ENCODE measurements around the gene MFSD2B.
A peak's percentile ranks its signal among the peaks of the same experiment; 100 is the strongest.
"Not testable (repeated sequence)": the region's sequence is repeated elsewhere in the genome, so short reads cannot be mapped to it uniquely, and the experiment has no call there.

The MFSD2B gene

GRCh38 chr2:24024996-24025663 is 15.2 kb downstream of the MFSD2B start:
- no peaks in the 10 kb centered on the region for H3K27me3 Mint-ChIP-seq
- H3K9me3 Mint-ChIP-seq, result no peaks in the 10 kb centered on the region
- ATAC-seq (replicated peaks) (no peak), DNase-seq (no peak)
- no peak overlapping the region for H3K4me3 Mint-ChIP-seq
- no peak overlapping the region for H3K27ac Mint-ChIP-seq
- peaks cover 2 to 4% of the 10 kb centered on the region in 2 donors for H3K4me1 Mint-ChIP-seq
- peaks cover 41 to 58% of the 10 kb centered on the region in 2 donors for H3K36me3 Mint-ChIP-seq

DNA sequence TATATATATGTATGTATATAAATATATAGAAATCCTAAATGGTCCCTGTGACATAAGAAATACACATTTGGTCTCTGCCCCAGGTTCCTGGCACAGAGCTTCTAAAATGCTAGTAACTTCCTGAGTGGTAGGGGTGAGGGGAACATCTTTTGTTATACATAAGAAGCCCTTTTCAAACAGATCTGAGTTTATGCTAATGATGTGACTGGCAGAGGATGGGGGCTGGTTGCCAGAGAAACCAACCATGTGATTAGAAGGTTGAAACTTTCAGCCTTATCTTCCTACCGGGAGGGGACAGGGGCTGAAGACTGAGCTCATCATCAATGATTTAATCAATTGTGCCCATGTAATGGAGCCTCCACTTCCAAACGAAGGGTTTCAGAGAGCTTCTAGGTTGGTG is 16.3 kb downstream of the MFSD2B start:
- DNase-seq, result no peak
- Mint-ChIP-seq H3K9me3 (no peaks in the 10 kb centered on the region), H3K4me3 (no peak overlapping the region), H3K4me1 (peaks cover 2 to 4% of the 10 kb centered on the region in 2 donors), H3K36me3 (peaks cover 44 to 66% of the 10 kb centered on the region in 2 donors), H3K27me3 (no peaks in the 10 kb centered on the region), H3K27ac (no peak overlapping the region)
- no peak for ATAC-seq (replicated peaks)

- Mint-ChIP-seq H3K4me1 (peaks cover 4 to 8% of the 10 kb centered on the region in 2 donors), H3K27me3 (no peaks in the 10 kb centered on the region), H3K36me3 (peaks cover 7 to 22% of the 10 kb centered on the region in 2 donors), H3K4me3 (no peak overlapping the region), H3K9me3 (no peaks in the 10 kb centered on the region), H3K27ac (no peak overlapping the region)
- no peak for DNase-seq
- ATAC-seq (replicated peaks), result no peak
Measured at GRCh38 chr2:24038786-24039499, 29.1 kb downstream of the MFSD2B start.

DNA sequence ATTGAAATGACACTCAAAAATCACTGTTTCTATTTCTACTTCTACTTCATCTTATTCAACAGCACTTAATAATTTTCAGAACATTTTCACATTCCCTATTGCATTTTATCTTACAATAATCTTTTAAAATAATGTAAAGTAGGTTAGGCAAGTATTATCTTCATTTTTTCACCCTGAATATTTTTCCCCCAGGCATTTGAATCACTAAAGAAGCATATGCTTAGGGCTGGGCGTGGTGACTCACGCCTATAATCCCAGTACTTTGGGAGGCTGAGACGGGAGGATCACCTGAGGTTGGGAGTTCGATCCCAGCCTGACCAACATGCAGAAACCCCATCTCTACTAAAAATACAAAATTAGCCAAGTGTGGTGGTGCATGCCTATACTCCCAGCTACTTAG is 30.6 kb downstream of the MFSD2B start:
- Mint-ChIP-seq H3K4me1 (peaks cover 6 to 17% of the 10 kb centered on the region in 2 donors), H3K27ac (no peak overlapping the region), H3K9me3 (no peaks in the 10 kb centered on the region), H3K27me3 (no peaks in the 10 kb centered on the region), H3K36me3 (peaks cover 5 to 26% of the 10 kb centered on the region in 2 donors), H3K4me3 (no peak overlapping the region)
- no peak for ATAC-seq (replicated peaks)
- DNase-seq, result no peak

DNA sequence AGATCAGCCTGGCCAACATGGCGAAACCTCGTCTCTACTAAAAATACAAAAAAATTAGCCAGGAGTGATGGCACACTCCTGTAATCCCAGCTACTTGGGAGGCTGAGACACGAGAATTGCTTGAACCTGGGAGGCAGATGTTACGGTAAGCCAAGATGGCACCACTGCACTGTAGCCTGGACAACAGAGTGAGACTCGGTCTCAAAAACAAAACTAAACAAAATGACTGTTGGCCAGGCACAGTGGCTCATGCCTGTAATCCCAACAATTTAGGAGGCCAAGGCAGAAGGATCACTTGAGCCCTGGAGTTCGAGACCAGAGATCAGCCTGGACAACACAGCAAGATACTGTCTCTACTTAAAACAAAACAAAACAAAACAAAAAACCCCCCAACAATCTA is 33.2 kb downstream of the MFSD2B start:
- Mint-ChIP-seq H3K36me3 (peaks cover 6 to 21% of the 10 kb centered on the region in 2 donors), H3K4me1 (peaks cover 13 to 28% of the 10 kb centered on the region in 2 donors)
- not testable (repeated sequence) for ATAC-seq (replicated peaks); H3K27me3 Mint-ChIP-seq; H3K27ac Mint-ChIP-seq; H3K9me3 Mint-ChIP-seq; H3K4me3 Mint-ChIP-seq; DNase-seq

DNA sequence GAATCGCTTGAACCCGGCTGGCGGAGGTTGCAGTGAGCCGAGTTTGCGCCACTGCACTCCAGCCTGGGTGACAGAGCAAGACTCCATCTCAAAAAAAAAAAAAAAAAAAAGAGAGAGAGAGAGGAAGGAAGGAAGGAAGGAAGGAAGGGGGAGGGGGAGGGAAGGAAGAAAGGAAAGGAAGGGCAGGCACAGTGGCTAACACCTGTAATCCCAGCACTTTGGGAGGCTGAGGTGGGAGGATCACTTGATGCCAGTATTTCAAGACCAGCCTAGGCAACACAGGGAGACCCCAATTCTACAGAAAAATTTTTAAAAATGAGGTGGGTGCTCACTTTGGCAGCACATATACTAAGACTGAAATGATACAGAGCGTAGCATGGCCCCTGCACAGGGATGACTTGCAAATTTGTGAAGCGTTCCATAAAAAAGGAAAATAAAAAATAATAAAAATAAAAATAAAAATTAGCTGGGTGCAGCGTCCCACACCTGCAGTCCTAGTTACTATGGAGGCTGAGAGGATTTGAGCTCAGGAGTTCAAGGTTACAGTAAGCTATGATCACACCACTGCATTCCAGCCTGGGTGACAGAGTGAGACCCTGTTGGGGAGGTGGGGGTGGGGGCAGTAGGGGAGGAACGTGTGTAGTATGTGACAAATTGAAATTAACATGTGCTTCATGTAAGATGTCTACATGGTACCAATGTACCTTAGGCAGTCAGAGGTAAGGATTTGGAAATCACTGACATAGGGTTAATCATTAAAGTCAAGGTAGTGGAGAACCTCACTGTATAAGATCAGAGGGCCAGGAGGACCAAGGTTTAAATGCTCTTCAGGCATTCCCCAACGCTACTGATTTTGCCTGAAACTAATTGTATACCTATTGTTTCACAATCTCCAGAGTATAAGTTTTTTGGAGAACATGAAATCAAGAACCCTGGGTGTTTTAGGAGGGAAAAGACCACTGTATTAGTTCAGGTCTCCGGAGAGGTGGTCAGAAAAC is 35.9 kb downstream of the MFSD2B start:
- DNase-seq (no peak), ATAC-seq (replicated peaks) (no peak)
- H3K4me1 Mint-ChIP-seq, result peaks cover 16 to 28% of the 10 kb centered on the region in 2 donors
- no peaks in the 10 kb centered on the region for H3K27me3 Mint-ChIP-seq
- peaks cover 3 to 7% of the 10 kb centered on the region in 2 donors for H3K36me3 Mint-ChIP-seq
- no peak overlapping the region for H3K27ac Mint-ChIP-seq
- peak overlapping the region; percentile 50 to 61 for H3K4me3 Mint-ChIP-seq
- H3K9me3 Mint-ChIP-seq, result no peaks in the 10 kb centered on the region

DNA sequence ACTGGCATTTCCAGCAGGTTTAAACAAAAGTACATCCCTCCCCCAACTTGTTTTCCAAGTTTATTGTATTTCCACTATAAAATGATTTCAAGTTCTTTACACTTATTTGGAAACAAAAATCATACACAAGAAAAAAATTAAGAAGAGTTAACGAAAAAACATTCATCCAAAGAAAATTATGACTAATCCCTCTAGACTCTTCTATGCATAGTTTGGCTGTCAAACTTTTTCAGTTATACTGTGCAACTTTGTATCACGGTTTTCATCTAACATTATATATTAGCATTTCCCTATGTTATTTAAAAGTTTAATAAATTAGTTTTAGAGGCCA is 36.7 kb downstream of the MFSD2B start:
- peak overlapping the region; percentile 50 to 61 for H3K4me3 Mint-ChIP-seq
- DNase-seq, result no peak
- H3K9me3 Mint-ChIP-seq, result no peaks in the 10 kb centered on the region
- H3K36me3 Mint-ChIP-seq, result peaks cover 3 to 7% of the 10 kb centered on the region in 2 donors
- peak overlapping the region; percentile 20 for H3K27ac Mint-ChIP-seq
- H3K4me1 Mint-ChIP-seq, result peaks cover 16 to 28% of the 10 kb centered on the region in 2 donors
- no peak for ATAC-seq (replicated peaks)
- H3K27me3 Mint-ChIP-seq, result no peaks in the 10 kb centered on the region

GRCh38 chr2:24046930-24047702 is 37.2 kb downstream of the MFSD2B start, which contains the start of gene WDCP:
TSS of gene WDCP (minus strand) at chr2:24047391. CDS start at chr2:24039494, 7,897 bp downstream.
- Mint-ChIP-seq H3K27me3 (no peaks in the 10 kb centered on the region), H3K4me1 (peaks cover 16 to 28% of the 10 kb centered on the region in 2 donors)

GRCh38 chr2:24047703-24048033 is 37.8 kb downstream of the MFSD2B start:
- peak overlapping the region; percentile 92 to 98 for H3K4me3 Mint-ChIP-seq
- H3K27me3 Mint-ChIP-seq, result no peaks in the 10 kb centered on the region
- peak overlapping the region; percentile 95 for H3K27ac Mint-ChIP-seq
- H3K9me3 Mint-ChIP-seq, result no peaks in the 10 kb centered on the region
- ATAC-seq (replicated peaks), result no peak
- no peak for DNase-seq
- H3K4me1 Mint-ChIP-seq, result peaks cover 16 to 28% of the 10 kb centered on the region in 2 donors
- peaks cover 3 to 7% of the 10 kb centered on the region in 2 donors for H3K36me3 Mint-ChIP-seq

More at GRCh38 chr2:24046930-24047702, 37.2 kb downstream of the MFSD2B start, which contains the start of gene WDCP:
- DNase-seq, result peak; percentile 94
- Mint-ChIP-seq H3K9me3 (no peaks in the 10 kb centered on the region), H3K4me3 (peak within 1 kb of the TSS; percentile 92 to 98), H3K27ac (peak within 1 kb of the TSS; percentile 95), H3K36me3 (peaks cover 3 to 7% of the 10 kb centered on the region in 2 donors)
- peak; percentile 99 for ATAC-seq (replicated peaks)

- Mint-ChIP-seq H3K4me3 (peak overlapping the region in 1 of 2 donors; percentile 79), H3K4me1 (peaks cover 16 to 28% of the 10 kb centered on the region in 2 donors), H3K9me3 (no peaks in the 10 kb centered on the region), H3K27me3 (no peaks in the 10 kb centered on the region), H3K27ac (no peak overlapping the region), H3K36me3 (peaks cover 3% of the 10 kb centered on the region in 2 donors)
- DNase-seq (no peak), ATAC-seq (replicated peaks) (no peak)
Measured at GRCh38 chr2:24048769-24049484, 39.0 kb downstream of the MFSD2B start.

GRCh38 chr2:24049485-24050021 is 39.7 kb downstream of the MFSD2B start, which contains the start of gene FKBP1B:
TSS of gene FKBP1B (plus strand) at chr2:24049741. CDS start at chr2:24049850, 109 bp downstream.
- Mint-ChIP-seq H3K4me1 (peaks cover 16 to 28% of the 10 kb centered on the region in 2 donors), H3K9me3 (no peaks in the 10 kb centered on the region), H3K36me3 (peaks cover 3% of the 10 kb centered on the region in 2 donors), H3K4me3 (peak within 1 kb of the TSS in 1 of 2 donors; percentile 79), H3K27me3 (no peaks in the 10 kb centered on the region), H3K27ac (no peak within 1 kb of the TSS)
- DNase-seq (peak; percentile 33), ATAC-seq (replicated peaks) (peak; percentile 31 to 33)

DNA sequence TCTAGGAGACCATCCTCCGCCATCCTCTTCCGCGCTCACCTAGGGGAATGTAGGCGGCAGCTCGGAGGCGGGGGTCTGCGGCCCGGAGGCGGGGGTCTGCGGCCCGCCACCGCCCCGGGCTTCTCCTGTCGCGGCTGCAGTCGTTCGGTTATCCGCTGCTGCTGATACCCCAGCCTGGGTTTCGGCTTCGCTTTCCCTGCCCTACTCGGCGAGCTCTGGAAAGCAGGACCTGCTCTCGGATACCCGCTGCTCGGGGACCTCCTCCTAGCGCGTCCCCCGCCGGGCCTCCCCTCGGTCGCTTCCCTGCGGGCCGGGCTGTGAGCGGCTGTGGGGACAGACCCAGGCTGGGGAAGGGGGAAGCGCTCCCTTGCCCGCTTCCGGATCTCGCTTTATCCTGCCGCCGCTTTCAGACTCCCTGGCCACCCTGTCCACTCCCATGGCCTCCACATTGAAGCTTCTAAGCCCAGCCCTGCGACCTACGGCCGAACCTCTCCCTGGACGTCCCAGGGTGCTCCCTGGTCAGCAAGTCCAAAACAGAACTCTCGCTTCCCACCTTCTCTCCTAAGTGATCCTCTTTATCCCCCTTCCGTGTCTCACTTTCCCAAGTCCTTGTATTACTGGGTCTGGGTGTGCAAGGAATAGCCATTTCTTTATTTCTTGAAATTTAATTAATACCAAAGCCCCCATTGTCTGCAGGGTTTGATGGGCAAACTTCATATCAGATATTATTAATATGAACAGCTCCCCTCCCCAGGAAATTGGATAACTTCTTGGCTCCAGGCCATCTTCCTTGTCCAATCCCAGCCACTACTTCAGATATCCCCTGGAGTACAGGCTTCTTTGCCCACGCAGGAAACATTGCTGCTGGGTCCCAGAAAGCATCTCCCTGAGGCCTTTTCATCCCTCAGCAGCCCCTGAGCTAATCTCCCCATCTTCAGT is 40.4 kb downstream of the MFSD2B start:
- no peak for ATAC-seq (replicated peaks)
- Mint-ChIP-seq H3K36me3 (peaks cover 0 to 3% of the 10 kb centered on the region in 2 donors), H3K27me3 (no peaks in the 10 kb centered on the region), H3K4me1 (peaks cover 13 to 21% of the 10 kb centered on the region in 2 donors), H3K27ac (no peak overlapping the region), H3K9me3 (no peaks in the 10 kb centered on the region), H3K4me3 (peak overlapping the region in 1 of 2 donors; percentile 79)
- DNase-seq, result no peak

Data from stimulated activated naive B cell treated with anti-CD40 and anti-IgM and Interleukin-4, amounts not matched to agents 10 μg/mL and 1 μg/mL and 100 μg/mL, for 72 hours (primary cell).